Measurements from ENCODE around the gene EPHX1. TPM values are rescaled to one million over a fixed set of nuclear protein-coding genes. Genes with fewer than 3 reads are reported as not detected.

The EPHX1 gene
- total and polyA plus RNA-seq, 4 donors, result 93.8 to 1,448 (median 204) TPM

DNA sequence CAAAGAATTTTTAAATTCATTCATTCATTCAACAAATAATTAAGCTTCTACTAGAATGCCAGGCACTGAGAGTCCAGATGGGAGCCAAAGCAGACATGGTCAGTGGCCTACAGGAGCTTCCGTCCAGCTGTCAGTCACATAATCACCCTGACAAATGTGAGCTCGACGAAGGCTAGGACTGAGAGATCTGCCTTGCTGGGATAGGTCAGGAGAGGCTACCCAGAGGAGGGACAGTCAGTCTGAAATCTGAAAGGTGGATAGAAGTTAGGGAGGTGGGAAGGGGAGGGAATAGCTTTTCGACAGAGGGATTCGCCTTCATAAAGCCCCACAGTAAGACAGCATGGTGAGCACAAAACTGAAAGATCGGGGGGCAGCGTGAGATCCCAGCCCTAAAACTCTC lies 8.3 kb downstream of the EPHX1 start:
- Histone ChIP-seq H3K27me3 (ENCODE audit: control insufficient read depth in 4 of 4, insufficient read depth in 4 of 4, low read length in 3 of 4) (no peaks in the 10 kb centered on the region), H3K9me3 (ENCODE audit: control insufficient read depth in 4 of 4, low read length in 3 of 4) (no peaks in the 10 kb centered on the region), H3K4me3 (ENCODE audit: low read depth in 1 of 3, low read length in 3 of 3) (no peak overlapping the region), H3K27ac (ENCODE audit: low read depth in 1 of 2, low read length in 2 of 2) (peak overlapping the region; percentile 91), H3K4me1 (ENCODE audit: control insufficient read depth in 4 of 4, insufficient read depth in 4 of 4, low read length in 3 of 4) (peaks cover 37 to 88% (median 81%) of the 10 kb centered on the region in 4 donors), H3K36me3 (ENCODE audit: control insufficient read depth in 4 of 4, insufficient read depth in 3 of 4, low read depth in 1 of 4, low read length in 3 of 4) (peaks cover 0 to 4% (median 0%) of the 10 kb centered on the region in 4 donors), H3K9ac (ENCODE audit: low read depth in 1 of 2, low read length in 2 of 2) (peak overlapping the region in 1 of 2 donors; percentile 73)
- no peak for DNase-seq (ENCODE audit: low spot score)
- TF ChIP-seq HNF4G (IDR thresholded peaks at IDR 0.05), result no peak
- no peak for TF ChIP-seq YY1 (IDR thresholded peaks at IDR 0.05)
- TF ChIP-seq, protein P1, sequence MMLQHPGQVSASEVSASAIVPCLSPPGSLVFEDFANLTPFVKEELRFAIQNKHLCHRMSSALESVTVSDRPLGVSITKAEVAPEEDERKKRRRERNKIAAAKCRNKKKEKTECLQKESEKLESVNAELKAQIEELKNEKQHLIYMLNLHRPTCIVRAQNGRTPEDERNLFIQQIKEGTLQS (IDR thresholded peaks at IDR 0.05), result no peak
- no peak for TF ChIP-seq EGR1 (IDR thresholded peaks at IDR 0.05; ENCODE audit: low read depth in 2 of 2)
- TF ChIP-seq, protein P2, sequence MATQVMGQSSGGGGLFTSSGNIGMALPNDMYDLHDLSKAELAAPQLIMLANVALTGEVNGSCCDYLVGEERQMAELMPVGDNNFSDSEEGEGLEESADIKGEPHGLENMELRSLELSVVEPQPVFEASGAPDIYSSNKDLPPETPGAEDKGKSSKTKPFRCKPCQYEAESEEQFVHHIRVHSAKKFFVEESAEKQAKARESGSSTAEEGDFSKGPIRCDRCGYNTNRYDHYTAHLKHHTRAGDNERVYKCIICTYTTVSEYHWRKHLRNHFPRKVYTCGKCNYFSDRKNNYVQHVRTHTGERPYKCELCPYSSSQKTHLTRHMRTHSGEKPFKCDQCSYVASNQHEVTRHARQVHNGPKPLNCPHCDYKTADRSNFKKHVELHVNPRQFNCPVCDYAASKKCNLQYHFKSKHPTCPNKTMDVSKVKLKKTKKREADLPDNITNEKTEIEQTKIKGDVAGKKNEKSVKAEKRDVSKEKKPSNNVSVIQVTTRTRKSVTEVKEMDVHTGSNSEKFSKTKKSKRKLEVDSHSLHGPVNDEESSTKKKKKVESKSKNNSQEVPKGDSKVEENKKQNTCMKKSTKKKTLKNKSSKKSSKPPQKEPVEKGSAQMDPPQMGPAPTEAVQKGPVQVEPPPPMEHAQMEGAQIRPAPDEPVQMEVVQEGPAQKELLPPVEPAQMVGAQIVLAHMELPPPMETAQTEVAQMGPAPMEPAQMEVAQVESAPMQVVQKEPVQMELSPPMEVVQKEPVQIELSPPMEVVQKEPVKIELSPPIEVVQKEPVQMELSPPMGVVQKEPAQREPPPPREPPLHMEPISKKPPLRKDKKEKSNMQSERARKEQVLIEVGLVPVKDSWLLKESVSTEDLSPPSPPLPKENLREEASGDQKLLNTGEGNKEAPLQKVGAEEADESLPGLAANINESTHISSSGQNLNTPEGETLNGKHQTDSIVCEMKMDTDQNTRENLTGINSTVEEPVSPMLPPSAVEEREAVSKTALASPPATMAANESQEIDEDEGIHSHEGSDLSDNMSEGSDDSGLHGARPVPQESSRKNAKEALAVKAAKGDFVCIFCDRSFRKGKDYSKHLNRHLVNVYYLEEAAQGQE (IDR thresholded peaks at IDR 0.05), result no peak
- no peak for TF ChIP-seq JUND (IDR thresholded peaks at IDR 0.05)
- WGBS, result 77% methylated on average over 7 of the region's 7 CpGs

DNA sequence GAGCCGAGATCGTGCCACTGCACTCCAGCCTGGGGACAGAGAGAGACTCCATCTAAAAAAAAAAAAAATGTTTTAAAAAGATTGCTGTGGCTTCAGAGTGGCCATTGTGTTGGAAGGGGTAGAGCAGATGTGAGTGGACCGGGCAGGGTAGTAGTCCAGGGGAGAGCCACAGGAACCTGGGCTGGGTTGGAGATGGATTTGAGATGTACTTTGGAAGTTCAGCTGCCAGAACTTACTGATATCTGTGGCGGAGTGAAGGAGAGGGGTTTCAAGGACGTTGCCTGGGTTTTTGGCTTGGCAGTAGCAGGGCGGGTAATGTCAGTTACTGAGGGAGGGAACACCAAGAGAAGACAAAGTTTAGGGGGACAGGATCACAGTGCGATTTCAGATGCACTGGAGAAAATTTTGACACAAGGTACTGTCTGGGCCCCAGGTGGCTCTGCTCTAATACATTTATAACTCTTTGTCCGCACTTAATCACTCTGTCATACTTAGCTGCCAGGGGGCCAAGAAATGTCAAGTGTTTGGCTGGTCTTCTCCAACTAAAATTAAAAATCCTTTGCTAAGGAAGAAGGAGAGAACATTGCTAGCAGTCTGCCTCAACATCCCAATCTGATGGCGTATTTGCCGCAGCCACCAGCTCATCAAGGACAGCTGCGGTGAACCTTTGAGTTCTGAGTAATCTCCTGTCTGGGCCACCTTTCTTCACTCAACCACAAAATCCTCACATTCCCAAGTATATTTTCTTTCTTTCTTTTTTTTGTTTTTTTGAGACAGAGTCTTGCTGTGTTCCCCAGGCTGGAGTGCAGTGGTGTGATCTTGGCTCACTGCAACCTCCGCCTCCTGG lies 9.6 kb downstream of the EPHX1 start:
- Histone ChIP-seq H3K27ac (ENCODE audit: low read depth in 1 of 2, low read length in 2 of 2) (peak overlapping the region; percentile 85 to 86), H3K36me3 (ENCODE audit: control insufficient read depth in 4 of 4, insufficient read depth in 3 of 4, low read depth in 1 of 4, low read length in 3 of 4) (peaks cover 0 to 4% (median 0%) of the 10 kb centered on the region in 4 donors), H3K4me3 (ENCODE audit: low read depth in 1 of 3, low read length in 3 of 3) (no peak overlapping the region), H3K9me3 (ENCODE audit: control insufficient read depth in 4 of 4, low read length in 3 of 4) (no peaks in the 10 kb centered on the region), H3K9ac (ENCODE audit: low read depth in 1 of 2, low read length in 2 of 2) (no peak overlapping the region), H3K4me1 (ENCODE audit: control insufficient read depth in 4 of 4, insufficient read depth in 4 of 4, low read length in 3 of 4) (peaks cover 41 to 89% (median 84%) of the 10 kb centered on the region in 4 donors), H3K27me3 (ENCODE audit: control insufficient read depth in 4 of 4, insufficient read depth in 4 of 4, low read length in 3 of 4) (no peaks in the 10 kb centered on the region)
- 77% methylated on average over 12 of the region's 12 CpGs for WGBS
- no peak for DNase-seq (ENCODE audit: low spot score)
- TF ChIP-seq JUND (IDR thresholded peaks at IDR 0.05) (no peak), NR2F2 (IDR thresholded peaks at IDR 0.05) (no peak), ZBTB33 (IDR thresholded peaks at IDR 0.05) (no peak), SP1 (IDR thresholded peaks at IDR 0.05) (no peak), FOXA2 (IDR thresholded peaks at IDR 0.05) (no peak)

DNA sequence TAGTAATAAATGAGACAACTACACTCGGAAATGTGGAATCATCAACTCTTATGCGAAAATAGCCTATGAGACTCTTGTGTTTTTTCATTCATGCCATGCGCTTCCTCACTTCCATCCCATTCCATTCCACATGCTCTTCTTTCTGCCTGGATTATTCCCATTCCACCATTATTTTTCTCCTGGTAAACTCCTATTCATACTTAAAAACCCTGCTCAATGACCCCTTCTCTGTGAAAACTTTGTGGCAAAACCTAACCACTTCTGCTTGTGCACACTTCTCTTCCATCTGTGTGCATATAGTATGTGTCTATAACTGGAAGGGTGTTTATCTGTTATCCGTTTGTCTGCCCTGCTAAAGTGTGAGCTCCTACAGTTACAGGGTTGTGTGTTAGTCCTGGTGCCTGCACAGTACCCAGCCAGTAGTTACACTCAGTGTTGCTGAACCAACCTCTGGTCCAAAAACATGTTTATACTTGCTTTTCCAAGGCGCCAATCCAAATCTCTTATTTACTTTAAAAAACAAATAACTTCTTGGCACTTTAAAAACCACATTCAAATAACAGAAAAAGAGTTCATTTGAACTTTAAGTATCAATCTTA lies 10.7 kb downstream of the EPHX1 start:
- 67% methylated on average over 5 of the region's 5 CpGs for WGBS
- Histone ChIP-seq H3K27ac (ENCODE audit: low read depth in 1 of 2, low read length in 2 of 2) (peak overlapping the region; percentile 85 to 86), H3K9me3 (ENCODE audit: control insufficient read depth in 4 of 4, low read length in 3 of 4) (no peaks in the 10 kb centered on the region), H3K27me3 (ENCODE audit: control insufficient read depth in 4 of 4, insufficient read depth in 4 of 4, low read length in 3 of 4) (no peaks in the 10 kb centered on the region), H3K4me1 (ENCODE audit: control insufficient read depth in 4 of 4, insufficient read depth in 4 of 4, low read length in 3 of 4) (peaks cover 37 to 91% (median 84%) of the 10 kb centered on the region in 4 donors), H3K9ac (ENCODE audit: low read depth in 1 of 2, low read length in 2 of 2) (peak overlapping the region in 1 of 2 donors; percentile 23), H3K36me3 (ENCODE audit: control insufficient read depth in 4 of 4, insufficient read depth in 3 of 4, low read depth in 1 of 4, low read length in 3 of 4) (peaks cover 0 to 4% (median 0%) of the 10 kb centered on the region in 4 donors), H3K4me3 (ENCODE audit: low read depth in 1 of 3, low read length in 3 of 3) (no peak overlapping the region)
- DNase-seq (ENCODE audit: low spot score), result no peak
- TF ChIP-seq HNF4G (IDR thresholded peaks at IDR 0.05), result no peak
- TF ChIP-seq, protein P1 (IDR thresholded peaks at IDR 0.05), result no peak
- peak; percentile 46 for TF ChIP-seq YY1 (IDR thresholded peaks at IDR 0.05)
- TF ChIP-seq GABPA (IDR thresholded peaks at IDR 0.05 in 1 of 2, conservative IDR thresholded peaks at IDR 0.05 in 1 of 2), result no peak
- peak; percentile 42 for TF ChIP-seq ZBTB33 (IDR thresholded peaks at IDR 0.05)
- TF ChIP-seq NR2F2 (IDR thresholded peaks at IDR 0.05), result no peak
- peak; percentile 75 to 79 for TF ChIP-seq HNF4A (conservative IDR thresholded peaks at IDR 0.05)
- TF ChIP-seq, protein P3, sequence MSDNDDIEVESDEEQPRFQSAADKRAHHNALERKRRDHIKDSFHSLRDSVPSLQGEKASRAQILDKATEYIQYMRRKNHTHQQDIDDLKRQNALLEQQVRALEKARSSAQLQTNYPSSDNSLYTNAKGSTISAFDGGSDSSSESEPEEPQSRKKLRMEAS (IDR thresholded peaks at IDR 0.05), result peak; percentile 50
- no peak for TF ChIP-seq EGR1 (IDR thresholded peaks at IDR 0.05; ENCODE audit: low read depth in 2 of 2)

Measured in liver (tissue), 9 donors.